Measurements from ENCODE around the gene FGG. TPM values are rescaled to one million over a fixed set of nuclear protein-coding genes. Genes with fewer than 3 reads are reported as not detected.

The FGG gene
- total and polyA plus RNA-seq, 2 donors (not counting 3 experiments of a cell fraction or from before 2014, with no cell fraction given), result not detected

GRCh38 chr4:154566639-154567204, 45.7 kb downstream of the FGG start:
- Histone ChIP-seq H3K9me1 (replicated peaks; ENCODE audit: control insufficient read depth, extremely low read depth, insufficient read depth, low read length) (no peaks in the 10 kb centered on the region), H4K20me1 (replicated peaks; ENCODE audit: control insufficient read depth, extremely low read depth, insufficient read depth, low read length) (no peaks in the 10 kb centered on the region), H2AFZ (ENCODE audit: low read depth, low read length) (no peak overlapping the region), H3K79me2 (ENCODE audit: control insufficient read depth, insufficient read depth, low read length) (no peaks in the 10 kb centered on the region), H3K27me3 (ENCODE audit: control insufficient read depth in 2 of 2, insufficient read depth in 2 of 2, low read length in 2 of 2) (peaks cover 0 to 6% of the 10 kb centered on the region in 2 experiments), H3K4me1 (ENCODE audit: control insufficient read depth, extremely low read depth, insufficient read depth, low read length) (no peaks in the 10 kb centered on the region), H3K36me3 (ENCODE audit: control insufficient read depth in 2 of 2, extremely low read depth in 1 of 2, insufficient read depth in 2 of 2, low read length in 2 of 2) (no peaks in the 10 kb centered on the region), H3K9me3 (replicated peaks; ENCODE audit: control insufficient read depth, insufficient read depth, low read length) (no peaks in the 10 kb centered on the region), H3K27ac (ENCODE audit: insufficient read depth, low read depth, low read length) (no peak overlapping the region), H3K4me3 (replicated peaks in 1 of 3; ENCODE audit: insufficient read depth in 1 of 3, low read depth in 1 of 3, low read length in 3 of 3) (no peak overlapping the region), H3K9ac (replicated peaks; ENCODE audit: extremely low read depth, insufficient read depth, low read length) (no peak overlapping the region), H3K4me2 (ENCODE audit: insufficient read depth, low read length) (no peak overlapping the region)
- BruUV-seq (replicated peaks), result no TSS peak
- intact Hi-C loops (cut with micrococcal nuclease), result no loop called here
- ChIA-PET CTCF (interaction anchor here (2.7 kb wide), 1 partner anchor 52 kb away, joined by 15 read pairs; no protein-coding TSS in a partner anchor), POLR2A (no interaction called here)
- no peak for FAIRE-seq
- no peak for TF ChIP-seq EZH2 (IDR thresholded peaks at IDR 0.05; ENCODE audit: borderline replicate concordance, low read depth, low read length, severe bottlenecking)
- dilution Hi-C loops (cut with MboI; ENCODE audit: extremely low pct_ligation_motif_present, low sequenced_read_pairs), result no loop called here
- no peak for DNase-seq (ENCODE audit: low read depth, low spot score)

- Histone ChIP-seq H3K4me3 (replicated peaks in 1 of 3; ENCODE audit: insufficient read depth in 1 of 3, low read depth in 1 of 3, low read length in 3 of 3) (no peak overlapping the region), H3K27ac (ENCODE audit: insufficient read depth, low read depth, low read length) (no peak overlapping the region), H3K9me1 (replicated peaks; ENCODE audit: control insufficient read depth, extremely low read depth, insufficient read depth, low read length) (no peaks in the 10 kb centered on the region), H3K27me3 (ENCODE audit: control insufficient read depth in 2 of 2, insufficient read depth in 2 of 2, low read length in 2 of 2) (peaks cover 0 to 10% of the 10 kb centered on the region in 2 experiments), H2AFZ (ENCODE audit: low read depth, low read length) (no peak overlapping the region), H3K4me2 (ENCODE audit: insufficient read depth, low read length) (no peak overlapping the region), H3K36me3 (ENCODE audit: control insufficient read depth in 2 of 2, extremely low read depth in 1 of 2, insufficient read depth in 2 of 2, low read length in 2 of 2) (no peaks in the 10 kb centered on the region), H3K79me2 (ENCODE audit: control insufficient read depth, insufficient read depth, low read length) (no peaks in the 10 kb centered on the region), H3K9ac (replicated peaks; ENCODE audit: extremely low read depth, insufficient read depth, low read length) (no peak overlapping the region), H3K4me1 (ENCODE audit: control insufficient read depth, extremely low read depth, insufficient read depth, low read length) (no peaks in the 10 kb centered on the region), H3K9me3 (replicated peaks; ENCODE audit: control insufficient read depth, insufficient read depth, low read length) (no peaks in the 10 kb centered on the region), H4K20me1 (replicated peaks; ENCODE audit: control insufficient read depth, extremely low read depth, insufficient read depth, low read length) (no peaks in the 10 kb centered on the region)
- intact Hi-C loops (cut with micrococcal nuclease) (no loop called here), dilution Hi-C loops (cut with MboI; ENCODE audit: extremely low pct_ligation_motif_present, low sequenced_read_pairs) (no loop called here)
- no TSS peak for BruUV-seq (replicated peaks)
- ChIA-PET CTCF (interaction anchor here (1.6 kb wide), 1 partner anchor 13 kb away, joined by 4 read pairs; no protein-coding TSS in a partner anchor), POLR2A (no interaction called here)
- FAIRE-seq (no peak), DNase-seq (ENCODE audit: low read depth, low spot score) (no peak)
- TF ChIP-seq GATA2 (IDR thresholded peaks at IDR 0.05; ENCODE audit: insufficient read depth, insufficient read length, low read depth, low read length) (no peak), POLR2AphosphoS5 (IDR thresholded peaks at IDR 0.05; ENCODE audit: insufficient read depth, low read depth, low read length) (no peak), CTCF (IDR thresholded peaks at IDR 0.05; ENCODE audit: extremely low read depth in 1 of 2, insufficient read depth in 1 of 2, low read depth in 1 of 2, low read length in 2 of 2) (no peak), MYC (IDR thresholded peaks at IDR 0.05; ENCODE audit: low read depth, low read length) (no peak), JUN (IDR thresholded peaks at IDR 0.05; ENCODE audit: borderline replicate concordance, insufficient read depth, insufficient read length, low read depth) (no peak), POLR2A (IDR thresholded peaks at IDR 0.05; ENCODE audit: low read depth, low read length) (no peak), MAX (IDR thresholded peaks at IDR 0.05; ENCODE audit: insufficient read depth, insufficient read length) (no peak), EZH2 (IDR thresholded peaks at IDR 0.05; ENCODE audit: borderline replicate concordance, low read depth, low read length, severe bottlenecking) (no peak), FOS (IDR thresholded peaks at IDR 0.05; ENCODE audit: borderline replicate concordance, insufficient read depth, low read length) (no peak)
Observed at GRCh38 chr4:154565704-154566103, 46.8 kb downstream of the FGG start.
